HuH-7.5 (cell line): ENCODE measurements around the gene ICAM2.
"Not testable (repeated sequence)": the region's sequence is repeated elsewhere in the genome, so short reads cannot be mapped to it uniquely, and the experiment has no call there.

Experiments used
- DNase-seq: peaks from one replicate; pipeline ENCODE4 v3.0.0; 2011; ENCODE audit warnings: low spot score

Gene ICAM2

GRCh38 chr17:63997341-63998048, 22.9 kb downstream of the ICAM2 start:
- no peak for DNase-seq

- DNase-seq, result no peak
These were observed 23.8 kb downstream of the ICAM2 start for GRCh38 chr17:63996430-63997182.

- no peak for DNase-seq
These were observed 24.8 kb downstream of the ICAM2 start for GRCh38 chr17:63995626-63996025.

GRCh38 chr17:63993368-63993985, 27.0 kb downstream of the ICAM2 start:
- no peak for DNase-seq

- no peak for DNase-seq
These were observed 28.8 kb downstream of the ICAM2 start for GRCh38 chr17:63991611-63992010.

- no peak for DNase-seq
These were observed 30.6 kb downstream of the ICAM2 start for GRCh38 chr17:63989622-63990345.

- no peak for DNase-seq
These were observed 31.5 kb downstream of the ICAM2 start for GRCh38 chr17:63988741-63989621.

GRCh38 chr17:63988127-63988478, 32.3 kb downstream of the ICAM2 start:
- DNase-seq, result no peak

- no peak for DNase-seq
These were observed 33.0 kb downstream of the ICAM2 start for GRCh38 chr17:63987221-63988126.

GRCh38 chr17:63986821-63987220, 33.6 kb downstream of the ICAM2 start:
- DNase-seq, result no peak

GRCh38 chr17:63985387-63986140, 34.9 kb downstream of the ICAM2 start:
- no peak for DNase-seq

GRCh38 chr17:63984651-63985386, 35.6 kb downstream of the ICAM2 start:
- no peak for DNase-seq

GRCh38 chr17:63984236-63984635, 36.2 kb downstream of the ICAM2 start:
- no peak for DNase-seq

GRCh38 chr17:63983320-63983719, 37.1 kb downstream of the ICAM2 start:
- no peak for DNase-seq

GRCh38 chr17:63982641-63983040, 37.8 kb downstream of the ICAM2 start:
- DNase-seq, result not testable (repeated sequence)

- DNase-seq, result no peak
These were observed 41.9 kb downstream of the ICAM2 start for GRCh38 chr17:63978272-63979200.

- no peak for DNase-seq
These were observed 43.7 kb downstream of the ICAM2 start for GRCh38 chr17:63976702-63977101.

- DNase-seq, result no peak
These were observed 44.8 kb downstream of the ICAM2 start for GRCh38 chr17:63975541-63976092.
